Prostate gland (tissue), 2 donors: ENCODE results near the gene ARL8A. TPM values are rescaled to one million over a fixed set of nuclear protein-coding genes. Genes with fewer than 3 reads are reported as not detected.

Experiments
- DNase-seq: peaks from one replicate; pipeline ENCODE4 v3.0.0-alpha.2; 2019; ENCODE audit warnings: low spot score
- H3K27ac ChIP-seq, 2 donors: fragments of 200-600 bp; sonication (generic); 2 replicates each; pipeline ENCODE4 v1.5.1; 2017 to 2019
- H3K27me3 ChIP-seq: fragments of 200-600 bp; sonication (generic); replicated peaks from 2 replicates; pipeline ENCODE4 v1.5.1; 2019; ENCODE audit not compliant: insufficient read depth
- H3K36me3 ChIP-seq, 2 donors: fragments of 200-600 bp; sonication (generic); 1 replicate in 1 of 2; 2 replicates in 1 of 2; pipeline versions ENCODE4 v1.5.1 to v1.8.1; 2017 to 2019
- H3K4me1 ChIP-seq: fragments of 200-600 bp; sonication (generic); replicated peaks from 2 replicates; pipeline ENCODE4 v1.5.1; 2019
- H3K4me3 ChIP-seq, 2 donors: fragments of 200-600 bp; sonication (generic); 2 replicates each; pipeline ENCODE4 v1.5.1; 2017 to 2019
- H3K9me3 ChIP-seq: fragments of 200-600 bp; sonication (generic); 2 replicates; pipeline ENCODE4 v1.5.1; 2017
- POLR2A ChIP-seq: fragments of 450-650 bp; IDR thresholded peaks from one replicate; pipeline ENCODE4 v1.6.1; 2016; ENCODE audit warnings: antibody characterized with exemption, mild to moderate bottlenecking
- POLR2AphosphoS5 ChIP-seq: sonication (generic); formaldehyde crosslinking; IDR thresholded peaks from one replicate; pipeline ENCODE4 v1.6.1; 2017; ENCODE audit warnings: antibody characterized with exemption
- WGBS: methylation state at CpG from one replicate; pipeline ENCODE4 v1.1.5; 2018; 5-methylcytosine and 5-hydroxymethylcytosine counted together
- intact Hi-C: fragments of 100-400 bp; cut with DNase I; formaldehyde crosslinking; loops from one replicate; pipeline ENCODE4 v1.14.2; 2022
- total RNA-seq, 2 donors: library from RNA; depleted of rRNA; stranded (reverse); fragments of >200 nt; gene quantifications; one replicate each; pipeline ENCODE4 v1.1.0, GENCODE V29; 2016
- TF ChIP-seq, protein P1 (sequence below), 4 experiments: fragments of 200-600 bp in 2 of 4; fragments of 450-650 bp in 2 of 4; sonication (generic) in 2 of 4; IDR thresholded peaks; 1 replicate in 3 of 4; 2 replicates in 1 of 4; pipeline ENCODE4 v1.5.1; 2016 to 2019; ENCODE audit warnings: antibody characterized with exemption in 4 of 4, mild to moderate bottlenecking in 2 of 4, moderate library complexity in 2 of 4

ARL8A gene
- total RNA-seq, 2 donors from 2014 or later: 39.9 to 102 TPM

DNA sequence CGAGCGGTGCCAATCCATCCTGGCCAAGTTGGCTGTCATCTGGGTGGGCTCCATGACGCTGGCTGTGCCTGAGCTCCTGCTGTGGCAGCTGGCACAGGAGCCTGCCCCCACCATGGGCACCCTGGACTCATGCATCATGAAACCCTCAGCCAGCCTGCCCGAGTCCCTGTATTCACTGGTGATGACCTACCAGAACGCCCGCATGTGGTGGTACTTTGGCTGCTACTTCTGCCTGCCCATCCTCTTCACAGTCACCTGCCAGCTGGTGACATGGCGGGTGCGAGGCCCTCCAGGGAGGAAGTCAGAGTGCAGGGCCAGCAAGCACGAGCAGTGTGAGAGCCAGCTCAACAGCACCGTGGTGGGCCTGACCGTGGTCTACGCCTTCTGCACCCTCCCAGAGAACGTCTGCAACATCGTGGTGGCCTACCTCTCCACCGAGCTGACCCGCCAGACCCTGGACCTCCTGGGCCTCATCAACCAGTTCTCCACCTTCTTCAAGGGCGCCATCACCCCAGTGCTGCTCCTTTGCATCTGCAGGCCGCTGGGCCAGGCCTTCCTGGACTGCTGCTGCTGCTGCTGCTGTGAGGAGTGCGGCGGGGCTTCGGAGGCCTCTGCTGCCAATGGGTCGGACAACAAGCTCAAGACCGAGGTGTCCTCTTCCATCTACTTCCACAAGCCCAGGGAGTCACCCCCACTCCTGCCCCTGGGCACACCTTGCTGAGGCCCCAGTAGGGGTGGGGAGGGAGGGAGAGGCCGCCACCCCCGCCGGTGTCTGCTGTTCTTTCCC is 16.5 kb downstream of the ARL8A start:
- no peaks in the 10 kb centered on the region for H3K27me3 ChIP-seq
- no peaks in the 10 kb centered on the region for H3K36me3 ChIP-seq
- H3K27ac ChIP-seq: no peak overlapping the region
- intact Hi-C loops: no loop called here
- TF ChIP-seq POLR2A (no peak), POLR2AphosphoS5 (no peak)
- TF ChIP-seq, protein P1, sequence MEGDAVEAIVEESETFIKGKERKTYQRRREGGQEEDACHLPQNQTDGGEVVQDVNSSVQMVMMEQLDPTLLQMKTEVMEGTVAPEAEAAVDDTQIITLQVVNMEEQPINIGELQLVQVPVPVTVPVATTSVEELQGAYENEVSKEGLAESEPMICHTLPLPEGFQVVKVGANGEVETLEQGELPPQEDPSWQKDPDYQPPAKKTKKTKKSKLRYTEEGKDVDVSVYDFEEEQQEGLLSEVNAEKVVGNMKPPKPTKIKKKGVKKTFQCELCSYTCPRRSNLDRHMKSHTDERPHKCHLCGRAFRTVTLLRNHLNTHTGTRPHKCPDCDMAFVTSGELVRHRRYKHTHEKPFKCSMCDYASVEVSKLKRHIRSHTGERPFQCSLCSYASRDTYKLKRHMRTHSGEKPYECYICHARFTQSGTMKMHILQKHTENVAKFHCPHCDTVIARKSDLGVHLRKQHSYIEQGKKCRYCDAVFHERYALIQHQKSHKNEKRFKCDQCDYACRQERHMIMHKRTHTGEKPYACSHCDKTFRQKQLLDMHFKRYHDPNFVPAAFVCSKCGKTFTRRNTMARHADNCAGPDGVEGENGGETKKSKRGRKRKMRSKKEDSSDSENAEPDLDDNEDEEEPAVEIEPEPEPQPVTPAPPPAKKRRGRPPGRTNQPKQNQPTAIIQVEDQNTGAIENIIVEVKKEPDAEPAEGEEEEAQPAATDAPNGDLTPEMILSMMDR (IDR thresholded peaks at IDR 0.05): no peak
- DNase-seq: no peak
- peaks cover 9% of the 10 kb centered on the region for H3K4me1 ChIP-seq
- no peak overlapping the region for H3K4me3 ChIP-seq
- H3K9me3 ChIP-seq: no peaks in the 10 kb centered on the region
- WGBS: 95% methylated on average over 21 of the region's 26 CpGs

DNA sequence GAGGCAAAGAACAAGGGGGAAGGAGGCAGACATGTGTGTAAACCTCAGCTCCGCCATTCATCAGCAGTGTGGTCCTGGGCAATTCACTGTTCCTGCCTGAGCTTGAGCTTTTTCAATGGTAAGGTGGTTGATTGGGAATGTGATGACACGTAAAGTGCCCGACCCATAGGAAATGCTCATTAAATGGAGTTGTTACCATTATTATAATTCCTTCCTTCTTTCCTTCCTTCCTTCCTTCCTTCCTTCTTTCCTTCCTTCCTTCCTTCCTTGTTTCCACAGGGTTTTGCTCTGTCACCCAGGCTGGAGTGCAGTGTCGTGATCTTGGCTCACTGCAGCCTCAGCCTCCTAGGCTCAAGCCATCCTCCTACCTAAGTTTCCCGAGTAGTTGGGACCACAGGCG is 17.5 kb downstream of the ARL8A start:
- no peak for TF ChIP-seq POLR2A
- TF ChIP-seq, protein P1 (IDR thresholded peaks at IDR 0.05): no peak
- no peak for TF ChIP-seq POLR2AphosphoS5
- Histone ChIP-seq H3K9me3 (no peaks in the 10 kb centered on the region), H3K27me3 (no peaks in the 10 kb centered on the region), H3K27ac (no peak overlapping the region), H3K4me3 (no peak overlapping the region), H3K4me1 (peaks cover 2% of the 10 kb centered on the region), H3K36me3 (no peaks in the 10 kb centered on the region)
- WGBS: 91% methylated on average over 6 of the region's 6 CpGs
- intact Hi-C loops: no loop called here
- no peak for DNase-seq

DNA sequence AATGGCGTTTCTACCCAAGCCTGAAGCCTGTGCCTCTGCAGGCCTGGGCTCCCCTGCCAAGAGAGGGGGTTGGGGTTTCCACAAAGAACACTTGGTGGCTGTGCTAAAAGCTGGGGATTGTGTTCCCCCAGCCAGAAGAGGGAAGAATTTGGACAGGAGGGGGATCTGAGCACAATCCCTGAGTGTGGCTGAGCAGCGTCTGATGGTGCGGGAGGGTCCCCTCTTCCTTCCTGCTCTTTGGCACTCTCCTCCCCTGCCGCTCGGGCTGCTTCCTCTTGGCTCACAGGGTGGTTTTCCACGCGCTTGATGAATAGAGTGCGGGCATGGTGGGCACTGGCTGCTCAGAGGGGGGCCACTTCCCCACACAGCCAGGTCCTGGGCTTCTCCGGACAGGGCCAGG is 18.1 kb downstream of the ARL8A start:
- intact Hi-C loops: no loop called here
- H3K27me3 ChIP-seq: no peaks in the 10 kb centered on the region
- WGBS: 51% methylated on average over 9 of the region's 9 CpGs
- no peaks in the 10 kb centered on the region for H3K36me3 ChIP-seq
- H3K27ac ChIP-seq: no peak overlapping the region
- no peaks in the 10 kb centered on the region for H3K9me3 ChIP-seq
- no peak overlapping the region for H3K4me3 ChIP-seq
- DNase-seq: no peak
- no peak for TF ChIP-seq POLR2AphosphoS5
- no peak for TF ChIP-seq POLR2A
- TF ChIP-seq, protein P1 (IDR thresholded peaks at IDR 0.05): no peak
- H3K4me1 ChIP-seq: peaks cover 2% of the 10 kb centered on the region

DNA sequence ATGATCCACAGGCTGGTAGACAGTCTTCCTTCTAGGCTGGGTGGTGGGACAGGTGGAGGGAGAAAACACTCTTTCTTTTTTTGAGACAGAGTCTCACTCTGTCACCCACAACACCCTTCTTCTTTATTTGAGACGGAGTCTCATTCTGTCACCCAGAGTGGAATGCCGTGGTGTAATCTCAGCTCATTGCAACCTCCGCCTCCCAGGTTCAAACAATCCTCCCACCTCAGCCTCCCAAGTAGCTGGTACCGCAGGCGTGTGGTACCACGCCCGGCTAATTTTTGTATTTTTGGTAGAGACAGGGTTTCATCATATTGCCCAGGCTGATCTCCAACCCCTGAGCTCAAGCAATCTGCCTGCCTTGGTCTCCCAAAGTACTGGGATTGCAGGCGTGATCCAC is 18.9 kb downstream of the ARL8A start:
- no peaks in the 10 kb centered on the region for H3K36me3 ChIP-seq
- H3K4me1 ChIP-seq: peaks cover 2% of the 10 kb centered on the region
- DNase-seq: no peak
- 94% methylated on average over 8 of the region's 8 CpGs for WGBS
- no peak overlapping the region for H3K27ac ChIP-seq
- H3K9me3 ChIP-seq: no peaks in the 10 kb centered on the region
- intact Hi-C loops: no loop called here
- TF ChIP-seq POLR2AphosphoS5 (no peak), POLR2A (no peak)
- TF ChIP-seq, protein P1 (IDR thresholded peaks at IDR 0.05): no peak
- no peaks in the 10 kb centered on the region for H3K27me3 ChIP-seq
- H3K4me3 ChIP-seq: no peak overlapping the region

DNA sequence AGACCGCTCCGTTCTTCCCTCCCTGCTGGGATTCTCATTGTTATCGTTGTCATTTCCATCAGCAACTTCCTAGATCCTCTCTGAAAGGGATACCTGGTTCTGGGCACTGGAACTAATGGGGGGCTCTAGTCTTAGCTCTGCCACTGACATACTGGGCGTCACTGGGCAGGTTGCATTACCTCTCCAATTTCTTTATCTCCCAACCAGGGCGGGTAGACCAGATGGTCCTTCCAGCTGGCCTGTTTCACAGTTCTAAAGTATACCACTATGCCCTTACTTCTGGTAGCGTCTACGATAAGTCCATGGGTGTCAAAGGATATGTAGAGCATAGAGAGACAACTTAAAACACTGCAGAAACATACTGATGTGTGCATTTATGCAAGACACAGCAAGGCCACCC is 20.4 kb downstream of the ARL8A start:
- TF ChIP-seq, protein P1 (IDR thresholded peaks at IDR 0.05): no peak
- no peak for TF ChIP-seq POLR2A
- no peak for TF ChIP-seq POLR2AphosphoS5

More for the DNA sequence above, 20.4 kb downstream of the ARL8A start:
- H3K4me1 ChIP-seq: no peaks in the 10 kb centered on the region
- WGBS: 89% methylated on average over 7 of the region's 7 CpGs
- intact Hi-C loops: no loop called here
- H3K27me3 ChIP-seq: no peaks in the 10 kb centered on the region
- no peak for DNase-seq
- H3K36me3 ChIP-seq: no peaks in the 10 kb centered on the region
- no peak overlapping the region for H3K27ac ChIP-seq
- no peak overlapping the region for H3K4me3 ChIP-seq
- H3K9me3 ChIP-seq: no peaks in the 10 kb centered on the region
